HUES64 (cell line): ENCODE measurements around the gene ATF5.
"Not testable (repeated sequence)": the region's sequence is repeated elsewhere in the genome, so short reads cannot be mapped to it uniquely, and the experiment has no call there.

Experiments used
- H3K27ac ChIP-seq: 2 replicates; pipeline ENCODE4 v1.7.0; 2013; ENCODE audit warnings: low read depth, low read length, inconsistent platforms
- H3K27me3 ChIP-seq: 2 replicates; pipeline ENCODE4 v1.6.1; 2013; ENCODE audit warnings: mild to moderate bottlenecking, low read length; ENCODE audit not compliant: insufficient read depth
- H3K36me3 ChIP-seq: 2 replicates; pipeline ENCODE4 v1.6.1; 2013; ENCODE audit warnings: mild to moderate bottlenecking, low read length; ENCODE audit not compliant: insufficient read depth
- H3K4me1 ChIP-seq: 2 replicates; pipeline ENCODE4 v1.6.1; 2013; ENCODE audit warnings: mild to moderate bottlenecking, low read length, moderate library complexity; ENCODE audit not compliant: insufficient read depth
- H3K4me3 ChIP-seq: 2 replicates; pipeline ENCODE4 v1.5.1; 2013; ENCODE audit warnings: mild to moderate bottlenecking, low read length, moderate library complexity
- H3K9ac ChIP-seq: 2 replicates; pipeline ENCODE4 v1.6.1; 2013; ENCODE audit warnings: mild to moderate bottlenecking, low read depth, low read length
- H3K9me3 ChIP-seq: 2 replicates; pipeline ENCODE4 v1.6.1; 2013; ENCODE audit warnings: low read depth, low read length; ENCODE audit not compliant: insufficient read depth
- WGBS: fragments of 150-250, 120-280 bp; methylation state at CpG from one replicate; pipeline ENCODE4 v1.1.7; 2013; ENCODE audit warnings: missing lambda C conversion rate; 5-methylcytosine and 5-hydroxymethylcytosine counted together

Gene ATF5

GRCh38 chr19:49913720-49914119 lies 15.3 kb upstream of the ATF5 start:
- Histone ChIP-seq H3K9ac (no peak overlapping the region), H3K4me3 (no peak overlapping the region), H3K27me3 (no peaks in the 10 kb centered on the region), H3K36me3 (peaks cover 77% of the 10 kb centered on the region), H3K4me1 (0 out of 2 replicates have a peak, but pooled peaks cover 3% of the 10 kb centered on the region), H3K9me3 (no peaks in the 10 kb centered on the region), H3K27ac (no peak overlapping the region)
- WGBS, result 94% methylated on average over 10 of the region's 10 CpGs

- WGBS, result 97% methylated on average over 6 of the region's 6 CpGs
- H3K9ac ChIP-seq, result no peak overlapping the region
- peaks cover 66% of the 10 kb centered on the region for H3K36me3 ChIP-seq
- no peak overlapping the region for H3K4me3 ChIP-seq
- H3K9me3 ChIP-seq, result no peaks in the 10 kb centered on the region
- no peak overlapping the region for H3K27ac ChIP-seq
- H3K27me3 ChIP-seq, result no peaks in the 10 kb centered on the region
- H3K4me1 ChIP-seq, result 0 out of 2 replicates have a peak, but pooled peaks cover 3% of the 10 kb centered on the region
These were observed 13.7 kb upstream of the ATF5 start for GRCh38 chr19:49915271-49915670.

- peaks cover 64% of the 10 kb centered on the region for H3K36me3 ChIP-seq
- 85% methylated on average over 21 of the region's 21 CpGs for WGBS
These were observed 11.9 kb upstream of the ATF5 start for GRCh38 chr19:49916839-49917733.

GRCh38 chr19:49918089-49918488 lies 10.9 kb upstream of the ATF5 start:
- Histone ChIP-seq H3K27me3 (no peaks in the 10 kb centered on the region), H3K27ac (no peak overlapping the region), H3K9ac (no peak overlapping the region), H3K9me3 (no peaks in the 10 kb centered on the region), H3K4me3 (no peak overlapping the region), H3K4me1 (peaks cover 11% of the 10 kb centered on the region; the same call in 1 of the 2 replicates), H3K36me3 (peaks cover 66% of the 10 kb centered on the region)
- WGBS, result 98% methylated on average over 8 of the region's 8 CpGs

More at GRCh38 chr19:49916839-49917733, 11.9 kb upstream of the ATF5 start:
- Histone ChIP-seq H3K9ac (no peak overlapping the region), H3K27ac (no peak overlapping the region), H3K27me3 (no peaks in the 10 kb centered on the region), H3K9me3 (no peaks in the 10 kb centered on the region), H3K4me1 (peaks cover 7% of the 10 kb centered on the region; the same call in 1 of the 2 replicates), H3K4me3 (no peak overlapping the region)

GRCh38 chr19:49920624-49921363 lies 8.2 kb upstream of the ATF5 start:
- Histone ChIP-seq H3K4me3 (no peak overlapping the region), H3K9me3 (no peaks in the 10 kb centered on the region), H3K27me3 (no peaks in the 10 kb centered on the region), H3K36me3 (peaks cover 69% of the 10 kb centered on the region), H3K9ac (no peak overlapping the region), H3K4me1 (peaks cover 11% of the 10 kb centered on the region; the same call in 1 of the 2 replicates), H3K27ac (no peak overlapping the region)
- 96% methylated on average over 24 of the region's 24 CpGs for WGBS

GRCh38 chr19:49921871-49922795 lies 6.9 kb upstream of the ATF5 start:
- Histone ChIP-seq H3K4me3 (no peak overlapping the region), H3K9ac (peak overlapping the region; percentile 38; the same call in 1 of the 2 replicates), H3K27ac (no peak overlapping the region), H3K36me3 (peaks cover 77% of the 10 kb centered on the region), H3K9me3 (no peaks in the 10 kb centered on the region), H3K27me3 (no peaks in the 10 kb centered on the region), H3K4me1 (peaks cover 8% of the 10 kb centered on the region; the same call in 1 of the 2 replicates)
- WGBS, result 90% methylated on average over 21 of the region's 22 CpGs

- Histone ChIP-seq H3K27ac (no peak overlapping the region), H3K9ac (peak overlapping the region; percentile 38; the same call in 1 of the 2 replicates), H3K4me1 (peaks cover 14% of the 10 kb centered on the region; the same call in 1 of the 2 replicates), H3K27me3 (no peaks in the 10 kb centered on the region), H3K4me3 (no peak overlapping the region), H3K9me3 (no peaks in the 10 kb centered on the region), H3K36me3 (peaks cover 77% of the 10 kb centered on the region)
- WGBS, result 94% methylated on average over 31 of the region's 31 CpGs
These were observed 5.7 kb upstream of the ATF5 start for GRCh38 chr19:49923055-49924003.

- Histone ChIP-seq H3K4me3 (no peak overlapping the region), H3K36me3 (peaks cover 71% of the 10 kb centered on the region), H3K9ac (no peak overlapping the region), H3K9me3 (no peaks in the 10 kb centered on the region), H3K4me1 (peaks cover 14% of the 10 kb centered on the region; the same call in 1 of the 2 replicates), H3K27me3 (no peaks in the 10 kb centered on the region), H3K27ac (no peak overlapping the region)
- 95% methylated on average over 25 of the region's 25 CpGs for WGBS
These were observed 4.8 kb upstream of the ATF5 start for GRCh38 chr19:49924004-49924880.

GRCh38 chr19:49924881-49925210 lies 4.2 kb upstream of the ATF5 start:
- H3K4me3 ChIP-seq, H3K27ac ChIP-seq, H3K27me3 ChIP-seq, H3K9ac ChIP-seq, H3K9me3 ChIP-seq: not testable (repeated sequence)
- Histone ChIP-seq H3K36me3 (peaks cover 71% of the 10 kb centered on the region), H3K4me1 (peaks cover 14% of the 10 kb centered on the region; the same call in 1 of the 2 replicates)
- WGBS, result 96% methylated on average over 13 of the region's 13 CpGs
